ENCODE results near the gene BCAN.
"Not testable (repeated sequence)": the region's sequence is repeated elsewhere in the genome, so short reads cannot be mapped to it uniquely, and the experiment has no call there.

DNA sequence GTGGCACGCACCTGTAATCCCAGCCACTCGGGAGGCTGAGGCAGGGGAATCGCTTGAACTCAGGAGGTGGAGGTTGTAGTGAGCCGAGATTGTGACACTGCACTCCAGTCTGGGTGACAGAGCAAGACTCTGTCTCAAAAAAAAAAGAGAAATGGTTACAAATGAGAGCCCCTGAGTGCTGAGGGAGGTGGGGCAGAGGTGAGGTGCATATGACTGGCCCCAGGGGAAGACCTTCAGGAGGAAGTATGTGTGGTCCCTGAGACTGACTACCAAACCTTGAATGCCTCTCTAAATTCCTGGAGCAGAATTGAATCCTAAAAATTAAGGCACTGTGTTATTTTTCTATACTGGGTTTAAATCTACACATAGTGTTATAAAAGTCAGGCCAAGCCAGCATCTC is 34.6 kb upstream of the BCAN start:
- TF ChIP-seq, protein P1, sequence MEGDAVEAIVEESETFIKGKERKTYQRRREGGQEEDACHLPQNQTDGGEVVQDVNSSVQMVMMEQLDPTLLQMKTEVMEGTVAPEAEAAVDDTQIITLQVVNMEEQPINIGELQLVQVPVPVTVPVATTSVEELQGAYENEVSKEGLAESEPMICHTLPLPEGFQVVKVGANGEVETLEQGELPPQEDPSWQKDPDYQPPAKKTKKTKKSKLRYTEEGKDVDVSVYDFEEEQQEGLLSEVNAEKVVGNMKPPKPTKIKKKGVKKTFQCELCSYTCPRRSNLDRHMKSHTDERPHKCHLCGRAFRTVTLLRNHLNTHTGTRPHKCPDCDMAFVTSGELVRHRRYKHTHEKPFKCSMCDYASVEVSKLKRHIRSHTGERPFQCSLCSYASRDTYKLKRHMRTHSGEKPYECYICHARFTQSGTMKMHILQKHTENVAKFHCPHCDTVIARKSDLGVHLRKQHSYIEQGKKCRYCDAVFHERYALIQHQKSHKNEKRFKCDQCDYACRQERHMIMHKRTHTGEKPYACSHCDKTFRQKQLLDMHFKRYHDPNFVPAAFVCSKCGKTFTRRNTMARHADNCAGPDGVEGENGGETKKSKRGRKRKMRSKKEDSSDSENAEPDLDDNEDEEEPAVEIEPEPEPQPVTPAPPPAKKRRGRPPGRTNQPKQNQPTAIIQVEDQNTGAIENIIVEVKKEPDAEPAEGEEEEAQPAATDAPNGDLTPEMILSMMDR (IDR thresholded peaks at IDR 0.05), result not testable (repeated sequence)
- TF ChIP-seq POLR2A (IDR thresholded peaks at IDR 0.05), result not testable (repeated sequence)
